GM12878 (cell line): ENCODE measurements around the gene OPRL1. TPM values are rescaled to one million over a fixed set of nuclear protein-coding genes. Genes with fewer than 3 reads are reported as not detected.

Source experiments
- PAX8 ChIP-seq: fragments of 450-650 bp; IDR thresholded peaks from 2 replicates; pipeline ENCODE4 v1.6.1; 2017; ENCODE audit warnings: mild to moderate bottlenecking, moderate library complexity
- SKIL ChIP-seq: fragments of 450-650 bp; IDR thresholded peaks from 2 replicates; pipeline ENCODE4 v1.6.1; 2017; ENCODE audit warnings: mild to moderate bottlenecking, low read depth, inconsistent platforms; ENCODE audit not compliant: poor library complexity, severe bottlenecking
- TCF3 ChIP-seq: IDR thresholded peaks from 2 replicates; pipeline ENCODE4 v1.6.1; 2012; ENCODE audit warnings: low read depth, mild to moderate bottlenecking, low read length, borderline replicate concordance; ENCODE audit not compliant: insufficient read depth
- ZNF592 ChIP-seq: fragments of 450-650 bp; IDR thresholded peaks from 2 replicates; pipeline ENCODE4 v1.6.1; 2017; ENCODE audit warnings: mild to moderate bottlenecking, moderate library complexity
- polyA plus RNA-seq, 11 experiments: library from polyadenylated mRNA; depleted of rRNA in 4 of 11; unstranded in 6 of 11; stranded (reverse) in 5 of 11; fragments of >200 nt; fragmentation: Nextera tagmentation in 4 of 11; fragmentation: Illumina TruSeq in 1 of 11; extraction: Ambion mirVana in 4 of 11; extraction: Trizol in 1 of 11; gene quantifications; 1 replicate in 1 of 11; 2 replicates in 10 of 11; pipeline versions ENCODE4 v1.2.1 to v1.2.3, GENCODE V29; 2011 to 2016; ENCODE audit warnings: inconsistent platforms in 2 of 11, missing spikeins in 2 of 11, low read depth in 1 of 11
- total RNA-seq, 4 experiments: library from RNA; depleted of rRNA in 3 of 4; stranded (reverse); fragments of >200 nt in 3 of 4; fragmentation: Illumina TruSeq in 1 of 4; extraction: Trizol in 1 of 4; gene quantifications; 2 replicates each; pipeline versions ENCODE4 v1.2.1 to v1.2.3, GENCODE V29; 2013 to 2021

The OPRL1 gene
- total and polyA plus RNA-seq, 10 of the 15 experiments (the other 5 are each of a cell fraction or from before 2014, with no cell fraction given), result 0.04 to 0.41 (median 0.24) TPM; not detected in 1

GRCh38 chr20:64109831-64110391 lies 30.0 kb downstream of the OPRL1 start (continued):
- no peak for TF ChIP-seq ZNF592
- TF ChIP-seq PAX8, result no peak
- TF ChIP-seq SKIL, result no peak
- TF ChIP-seq TCF3, result no peak
